HG02798 (cell line): ENCODE results near the gene C4orf50.
A peak's percentile ranks its signal among the peaks of the same experiment; 100 is the strongest.

Experiments
- ATAC-seq: cut with Tn5 transposase; IDR thresholded peaks from one replicate; pipeline ENCODE4 v1.9.1; 2021; ENCODE audit warnings: mild to moderate bottlenecking; ENCODE audit not compliant: unreplicated experiment, poor library complexity

The C4orf50 gene

DNA sequence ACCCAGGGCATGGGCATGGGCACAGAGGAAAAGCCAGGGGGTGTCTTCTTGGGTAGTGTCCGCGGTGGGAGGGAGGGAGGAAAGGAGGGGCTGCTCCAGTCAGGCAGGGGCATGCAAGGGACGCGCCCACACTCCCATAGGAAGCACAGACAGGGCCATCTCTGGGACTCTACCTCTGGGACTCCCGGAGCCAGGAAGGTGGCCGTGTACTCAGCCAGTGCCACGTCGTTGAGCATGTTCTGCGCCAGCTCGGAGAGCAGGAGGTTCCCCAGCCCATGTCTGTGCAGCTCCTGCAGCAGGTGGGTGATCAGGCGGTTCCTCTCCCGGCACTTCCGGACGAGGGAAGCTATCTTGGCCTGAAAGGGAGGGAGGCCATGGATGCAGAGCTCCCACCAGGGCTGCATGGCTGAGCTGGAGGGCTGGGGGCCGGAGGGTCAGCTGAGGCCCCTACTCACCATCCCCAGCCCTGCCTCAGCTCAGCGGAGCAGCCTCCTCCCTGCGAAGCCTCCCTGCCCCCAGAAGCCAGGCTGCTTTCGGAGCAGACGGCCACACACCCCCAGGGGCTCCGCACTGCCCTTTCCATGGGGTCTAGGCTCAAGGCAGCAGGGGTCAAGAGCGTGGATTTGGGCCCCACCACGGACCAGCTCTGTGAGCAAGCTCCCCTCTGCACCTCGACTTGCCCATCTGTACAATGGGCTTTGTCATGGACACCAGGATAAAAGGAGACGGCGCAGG lies 44.6 kb downstream of the C4orf50 start:
- no peak for ATAC-seq

- no peak for ATAC-seq
Measured at GRCh38 chr4:5973033-5973432, 45.2 kb downstream of the C4orf50 start.

DNA sequence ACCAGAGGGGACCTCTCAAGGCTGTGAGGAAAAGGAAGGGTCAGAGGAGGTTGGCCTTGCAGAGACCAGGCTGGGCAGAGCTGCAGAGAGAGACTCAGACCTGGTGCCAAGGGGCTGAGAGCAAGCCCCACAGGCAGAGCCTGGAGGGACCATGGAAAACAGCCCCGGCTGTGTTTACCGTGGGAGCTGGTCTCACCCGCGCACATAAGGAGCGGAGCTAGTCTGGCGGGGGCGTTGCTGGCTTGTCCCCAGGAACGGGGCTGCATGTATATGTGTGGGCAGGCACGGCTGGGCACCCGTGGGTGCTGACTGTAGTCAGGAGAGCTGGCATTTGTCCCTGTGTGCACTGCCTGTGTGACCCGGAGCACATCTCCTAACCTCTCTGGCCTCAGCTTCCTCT lies 45.7 kb downstream of the C4orf50 start:
- ATAC-seq: no peak

DNA sequence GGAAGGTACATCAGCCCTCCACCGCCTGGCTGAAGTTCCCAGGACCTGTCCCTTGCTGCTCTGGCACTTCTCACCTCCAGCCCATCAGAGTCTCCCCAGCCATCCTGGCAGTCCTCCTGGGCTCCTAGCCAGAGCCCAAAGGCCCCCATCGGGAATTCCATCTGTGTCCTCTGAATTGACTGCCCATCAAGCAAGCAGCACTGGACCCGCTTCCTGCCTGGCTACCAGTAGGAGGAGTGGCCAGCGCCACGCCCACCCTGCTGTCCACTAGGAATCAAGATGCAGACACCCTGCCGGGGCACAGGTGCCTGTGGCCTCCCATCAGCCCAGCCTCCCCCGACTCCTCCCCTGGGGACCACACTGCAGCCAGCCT lies 47.2 kb downstream of the C4orf50 start:
- ATAC-seq: no peak

- ATAC-seq: no peak
Measured at GRCh38 chr4:5970381-5971077, 47.7 kb downstream of the C4orf50 start.

- ATAC-seq: no peak
Measured at GRCh38 chr4:5969777-5970176, 48.5 kb downstream of the C4orf50 start.

GRCh38 chr4:5969336-5969735 lies 48.9 kb downstream of the C4orf50 start:
- no peak for ATAC-seq

- ATAC-seq: no peak
Measured at GRCh38 chr4:5968246-5968645, 50.0 kb downstream of the C4orf50 start.

DNA sequence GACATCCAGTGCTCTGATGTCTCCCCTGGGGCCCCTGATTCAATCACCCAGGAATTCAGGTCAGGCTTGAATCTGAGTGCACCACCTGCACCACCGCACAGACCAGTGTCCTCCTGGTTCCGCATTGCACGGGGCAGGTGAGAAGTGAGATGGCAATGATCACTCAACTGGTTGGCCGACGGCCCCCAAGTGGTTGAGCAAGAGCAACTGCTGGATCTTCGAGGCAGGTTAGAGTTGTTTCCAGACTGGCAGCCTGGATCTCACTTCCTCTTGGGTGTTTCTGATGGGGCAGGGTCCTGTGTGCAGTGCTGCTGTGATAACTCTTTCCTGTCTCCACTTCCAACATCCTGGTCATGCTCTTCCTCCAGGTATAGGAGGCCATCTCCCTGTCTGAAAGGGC lies 50.4 kb downstream of the C4orf50 start:
- ATAC-seq: no peak

DNA sequence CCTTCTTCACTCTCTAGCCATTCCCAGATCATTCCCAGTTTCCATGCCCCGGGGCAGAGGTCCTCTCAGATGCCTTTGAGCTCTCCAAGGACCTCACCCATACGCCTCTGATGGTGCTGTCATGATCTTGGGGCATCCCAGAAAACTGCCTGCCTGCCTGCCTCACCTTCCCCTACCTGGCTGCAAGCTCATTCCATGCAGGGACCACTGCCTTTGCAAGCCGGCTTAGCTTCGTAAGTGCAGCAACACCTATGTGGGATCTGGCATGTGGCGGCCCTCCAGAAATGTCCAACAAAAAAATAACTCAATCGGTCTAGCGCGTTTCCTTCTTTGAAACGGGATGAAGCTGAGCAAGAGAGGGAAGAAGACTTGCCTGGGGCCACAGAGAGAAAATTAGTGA lies 53.0 kb downstream of the C4orf50 start:
- no peak for ATAC-seq

DNA sequence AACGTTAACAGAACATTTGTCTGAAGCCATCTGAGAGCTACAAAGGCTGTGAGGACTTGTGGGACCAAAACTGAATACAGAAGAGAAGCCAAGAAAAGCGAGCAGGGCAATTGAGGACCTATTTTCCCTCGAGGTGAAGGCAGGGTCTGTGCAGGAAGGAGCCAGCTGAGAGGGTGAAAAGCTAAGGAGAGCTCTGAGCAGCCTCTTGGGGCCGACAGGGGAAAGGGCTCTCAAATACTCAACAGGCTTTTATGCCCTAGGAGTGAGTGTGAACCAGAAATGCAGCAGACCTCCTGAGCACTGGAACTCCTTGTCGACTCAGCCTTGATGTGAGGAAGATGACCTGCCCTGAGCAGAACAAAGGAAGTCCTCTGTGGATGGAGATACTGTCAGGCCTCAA lies 54.2 kb downstream of the C4orf50 start:
- ATAC-seq: no peak

DNA sequence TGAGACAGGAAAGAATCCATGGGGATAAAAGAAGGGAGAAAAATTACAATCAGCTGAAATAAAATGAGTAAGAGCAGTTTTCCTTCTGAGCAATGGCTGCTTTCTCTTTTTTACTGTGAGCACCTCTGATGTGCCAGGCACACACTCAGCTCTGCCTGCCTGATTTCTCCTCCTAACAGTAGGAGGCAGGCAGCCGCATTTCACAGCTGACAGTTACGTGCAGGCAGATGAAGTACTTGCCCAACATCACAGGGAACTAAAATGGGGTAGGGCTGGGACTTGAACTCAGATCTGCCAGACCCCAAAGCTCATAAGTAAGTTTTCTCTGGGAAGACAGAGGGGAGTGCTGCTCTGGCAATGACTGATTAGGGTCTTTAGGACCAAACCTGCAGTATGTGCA lies 54.6 kb downstream of the C4orf50 start:
- ATAC-seq: no peak

DNA sequence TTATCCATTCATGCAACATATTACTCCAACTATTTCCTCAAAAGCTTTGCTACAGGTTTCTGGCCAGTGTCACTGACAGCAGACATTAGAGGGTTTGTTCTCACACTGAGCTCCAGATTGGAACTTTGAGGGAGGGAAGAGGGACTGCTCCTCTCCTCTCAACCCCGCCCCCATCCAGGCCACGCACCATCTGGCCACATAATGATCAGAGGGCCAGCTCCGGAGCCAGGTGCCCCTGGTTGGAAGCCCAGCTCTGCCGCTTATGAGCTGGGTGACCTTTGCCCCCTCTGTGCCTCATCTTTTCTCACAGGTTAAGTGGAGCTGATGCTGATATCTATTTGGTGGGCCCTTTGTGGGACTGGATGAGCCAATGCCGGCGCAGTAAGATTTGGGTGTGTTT lies 55.8 kb downstream of the C4orf50 start:
- ATAC-seq: no peak

DNA sequence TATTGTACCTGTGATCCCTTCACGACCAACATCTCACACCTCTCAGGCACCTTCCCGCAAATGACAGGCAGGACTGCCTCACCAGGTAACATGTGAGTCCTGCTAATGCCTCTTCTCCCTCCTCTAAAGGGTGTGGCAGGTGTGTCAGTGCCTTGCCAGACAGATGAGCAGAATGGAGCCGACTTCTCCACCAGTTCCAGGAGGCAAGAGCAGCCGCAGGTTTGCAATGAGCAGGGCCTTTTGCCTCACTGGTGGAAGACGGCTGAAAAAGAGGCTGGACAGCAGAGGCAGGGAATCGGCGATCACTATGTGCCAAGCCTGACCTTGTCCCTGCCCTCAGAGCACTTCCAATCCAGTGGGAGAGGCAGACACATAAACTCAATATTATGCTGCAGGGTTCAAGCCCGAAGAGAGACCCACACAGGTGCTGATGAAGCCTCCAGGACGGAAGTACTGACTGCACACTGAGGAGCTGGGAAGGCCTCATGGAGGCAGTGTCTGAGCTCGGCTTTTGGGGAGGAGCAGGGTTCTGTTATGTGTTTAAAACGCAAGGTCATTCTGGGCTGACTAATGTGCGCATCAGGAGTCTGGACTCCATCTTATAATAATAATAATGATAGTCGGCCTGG lies 57.9 kb downstream of the C4orf50 start:
- ATAC-seq: no peak

GRCh38 chr4:5959211-5959982 lies 58.8 kb downstream of the C4orf50 start:
- ATAC-seq: no peak

DNA sequence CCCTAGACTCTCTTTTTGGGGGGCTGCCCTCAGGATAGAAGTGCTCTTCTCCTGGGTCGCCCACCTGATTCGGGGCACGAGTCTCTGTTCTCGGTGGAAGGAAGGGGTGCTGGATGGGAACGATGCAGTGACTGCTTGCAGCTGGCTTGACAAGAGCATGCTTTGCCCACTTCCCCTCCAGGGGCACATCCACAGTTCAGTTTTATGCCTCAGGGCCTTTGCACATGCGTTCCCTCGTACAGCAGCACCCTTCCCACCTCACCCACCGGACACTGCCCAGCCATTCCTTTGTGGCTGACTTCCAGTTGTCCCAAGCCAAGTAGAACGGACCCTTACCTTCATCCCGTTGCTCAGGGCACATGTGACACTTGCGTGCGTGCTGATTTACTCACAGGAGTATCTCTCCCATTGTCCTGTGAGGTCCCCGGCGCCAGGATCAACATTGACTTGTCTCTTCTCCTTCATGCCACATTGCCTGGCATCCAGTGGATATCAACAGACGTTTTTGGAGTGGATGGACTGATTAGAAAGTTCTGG lies 60.0 kb downstream of the C4orf50 start:
- ATAC-seq: no peak

GRCh38 chr4:5957076-5957475 lies 61.2 kb downstream of the C4orf50 start:
- ATAC-seq: no peak

DNA sequence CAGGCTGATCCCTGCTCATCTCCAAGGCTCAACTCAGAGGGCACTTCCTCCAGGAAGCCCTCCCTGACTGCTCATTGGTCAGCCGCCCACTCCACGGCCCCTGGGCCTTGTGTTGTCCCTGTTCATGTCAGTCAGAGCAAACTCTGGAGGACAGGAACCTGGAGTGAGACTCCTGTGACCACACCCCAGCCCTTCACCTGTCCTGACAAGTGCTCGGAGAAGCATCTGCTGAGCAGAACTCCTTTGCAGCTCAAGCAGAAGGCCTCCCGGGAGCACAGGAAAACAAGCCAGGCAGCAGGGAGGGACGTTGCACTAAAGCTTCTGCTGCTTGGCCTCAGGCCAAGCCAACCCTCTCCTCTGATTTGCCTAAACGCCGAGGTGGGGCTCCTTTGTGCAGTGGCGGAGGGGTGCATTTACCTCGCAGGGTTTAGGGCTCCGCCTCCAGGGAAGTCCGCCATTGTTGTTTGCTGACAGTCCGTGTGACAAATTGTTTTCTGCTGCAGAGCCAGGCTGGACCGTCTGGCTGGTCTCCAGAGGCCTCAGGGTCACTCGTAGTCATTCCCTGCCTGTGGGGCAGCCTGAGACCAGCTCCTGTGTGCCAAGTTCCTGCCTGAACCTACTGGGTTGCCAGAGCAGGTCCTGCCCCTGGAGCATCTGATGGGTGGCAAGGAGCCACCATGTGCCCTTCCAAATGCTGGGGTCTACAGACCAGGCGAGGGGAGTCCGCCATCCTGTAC lies 61.8 kb downstream of the C4orf50 start:
- ATAC-seq: peak; percentile 31

- ATAC-seq: no peak
Measured at GRCh38 chr4:5955856-5956255, 62.4 kb downstream of the C4orf50 start.

DNA sequence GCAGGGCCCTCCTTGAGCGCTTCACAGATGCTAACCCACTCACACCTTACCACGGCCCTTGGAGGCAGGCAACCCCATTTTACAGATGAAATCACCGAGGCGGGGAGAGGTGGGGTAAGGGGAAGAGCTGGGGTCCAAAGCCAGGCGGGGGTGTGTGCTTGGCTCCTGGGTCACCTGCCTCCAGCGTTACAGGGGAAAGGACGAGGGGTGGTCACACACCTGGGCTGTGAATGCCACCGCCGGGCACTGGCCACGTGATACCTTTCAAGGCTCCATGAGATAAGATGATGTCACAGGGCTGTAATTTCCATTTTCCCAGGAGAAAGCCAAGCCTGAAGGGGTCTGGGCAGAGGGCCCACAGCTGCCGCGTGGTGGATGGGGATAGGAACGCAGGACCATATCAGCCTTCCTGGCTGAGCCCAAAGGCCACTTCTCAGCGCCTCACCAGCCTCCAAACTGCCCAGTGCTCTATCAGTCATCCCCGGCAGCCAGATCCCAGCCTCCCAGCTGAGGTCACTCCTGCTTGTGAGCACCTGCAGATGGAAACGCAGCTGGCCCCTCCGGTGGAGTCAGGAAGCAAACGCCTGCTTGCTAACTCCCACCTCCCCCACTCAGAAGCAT lies 62.9 kb downstream of the C4orf50 start:
- ATAC-seq: no peak
